ENCODE measurements around the gene ALG14.
"Not testable (repeated sequence)": the region's sequence is repeated elsewhere in the genome, so short reads cannot be mapped to it uniquely, and the experiment has no call there.

The ALG14 gene

GRCh38 chr1:95012389-95012788, 60.4 kb downstream of the ALG14 start:
- no peak for DNase-seq (ENCODE audit: low read depth in 1 of 2, low spot score in 1 of 2)

GRCh38 chr1:95010158-95010557, 62.6 kb downstream of the ALG14 start:
- no peak for DNase-seq (ENCODE audit: low read depth in 1 of 2, low spot score in 1 of 2)

DNA sequence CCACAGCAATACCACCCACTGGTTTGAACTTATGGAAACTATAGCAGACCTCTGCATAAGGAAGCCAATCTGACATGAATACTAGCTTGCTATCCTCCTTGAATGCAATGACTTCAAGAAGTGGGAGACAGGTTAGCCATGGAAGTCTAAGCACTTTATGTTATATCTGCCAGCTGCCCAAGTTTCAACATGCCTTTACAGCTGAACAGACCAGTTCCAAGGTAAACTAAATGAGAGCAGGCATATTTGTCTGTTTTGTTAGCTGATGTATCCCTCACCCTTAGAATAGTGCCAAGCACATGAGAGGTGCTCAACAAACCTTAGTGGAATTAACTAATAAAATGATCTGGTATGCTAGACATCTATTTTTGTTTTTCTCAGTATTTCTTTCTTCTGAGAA, 65.1 kb downstream of the ALG14 start:
- DNase-seq (ENCODE audit: low read depth in 1 of 2, low spot score in 1 of 2): no peak

DNA sequence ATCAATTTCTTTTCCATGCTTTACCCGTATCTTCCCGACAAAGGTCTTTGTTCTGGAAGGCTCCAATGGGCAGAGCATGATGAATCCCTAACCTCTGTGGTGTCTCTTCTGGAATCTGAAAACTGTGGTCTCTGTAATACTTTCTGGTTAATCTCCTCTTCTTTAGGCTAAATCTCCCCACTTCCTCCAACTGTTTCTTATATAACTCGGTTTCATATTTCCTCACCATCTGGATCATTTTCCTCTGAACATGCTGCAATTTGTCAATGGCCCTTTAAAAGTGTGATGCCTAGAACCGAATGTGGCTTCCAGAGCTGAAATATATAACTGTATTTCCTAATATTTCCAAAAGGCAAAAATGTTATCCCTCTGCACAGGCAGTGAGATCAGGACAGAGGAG, 66.1 kb downstream of the ALG14 start:
- DNase-seq (ENCODE audit: low read depth in 1 of 2, low spot score in 1 of 2): no peak

DNA sequence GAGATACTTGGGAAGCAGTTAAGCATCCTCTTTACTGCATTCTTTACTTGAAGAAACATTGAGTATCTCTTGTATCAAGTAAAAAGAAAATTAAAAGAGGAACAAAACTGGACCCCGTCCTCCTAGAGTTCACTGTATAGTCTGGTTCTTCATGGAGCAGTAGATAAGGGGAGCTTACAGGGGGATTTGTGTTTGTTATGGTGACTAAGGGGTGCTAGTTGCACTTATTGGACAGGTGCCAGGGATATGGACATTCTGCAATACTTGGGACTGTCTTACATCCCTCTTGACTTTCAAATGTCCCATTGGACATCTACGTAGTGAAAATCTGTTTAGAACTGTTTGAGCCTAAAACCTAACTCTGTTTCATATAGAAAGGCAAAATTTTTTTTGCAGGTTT, 67.2 kb downstream of the ALG14 start:
- no peak for DNase-seq (ENCODE audit: low read depth in 1 of 2, low spot score in 1 of 2)

- DNase-seq (ENCODE audit: low read depth in 1 of 2, low spot score in 1 of 2): no peak
Measured at GRCh38 chr1:95004013-95004412, 68.7 kb downstream of the ALG14 start.

- DNase-seq (ENCODE audit: low read depth in 1 of 2, low spot score in 1 of 2): no peak
Measured at GRCh38 chr1:95003433-95003738, 69.4 kb downstream of the ALG14 start.

DNA sequence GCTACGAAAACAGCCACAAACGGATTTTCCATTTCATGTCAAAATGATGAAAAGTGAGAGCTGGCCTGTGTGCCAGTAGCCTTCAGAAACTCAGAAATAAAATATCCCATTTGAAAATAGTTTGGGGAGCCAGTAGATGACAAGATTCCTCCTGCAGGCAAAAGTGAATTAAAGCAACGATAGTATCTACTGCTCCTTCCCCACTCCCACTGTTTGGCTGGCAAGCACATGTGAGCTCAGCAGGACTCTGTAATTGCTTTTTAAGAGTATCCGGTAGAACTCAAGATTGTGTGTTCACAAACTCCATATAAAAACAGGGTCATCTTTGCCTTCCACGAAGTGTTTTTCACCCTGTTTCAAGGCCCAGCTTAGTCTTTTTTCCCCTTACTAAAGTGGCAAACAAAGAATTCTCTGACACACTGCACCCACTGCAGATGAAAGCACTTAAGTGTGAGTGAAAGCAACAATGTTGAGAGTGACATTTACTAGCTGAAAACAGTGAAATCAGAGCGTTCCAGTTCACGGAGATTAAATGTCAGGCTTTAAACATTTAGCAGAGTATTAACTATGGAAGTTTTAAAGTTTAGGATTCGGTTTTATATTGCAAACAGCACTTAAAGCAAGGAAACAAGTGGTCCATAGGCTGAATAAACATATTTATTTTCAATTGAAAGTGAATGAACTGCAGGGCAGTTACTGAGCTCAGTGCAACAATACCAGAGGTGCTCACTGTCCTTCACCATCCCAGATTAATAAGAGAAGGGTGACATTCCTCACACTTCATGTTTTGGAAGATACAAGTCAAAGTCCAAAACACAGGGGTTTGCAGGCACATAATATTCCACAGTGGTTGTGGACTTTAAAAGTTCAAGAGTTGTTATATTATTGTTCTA, 70.0 kb downstream of the ALG14 start:
- no peak for DNase-seq (ENCODE audit: low read depth in 1 of 2, low spot score in 1 of 2)

- DNase-seq (ENCODE audit: low read depth in 1 of 2, low spot score in 1 of 2): no peak
Measured at GRCh38 chr1:95002164-95002539, 70.6 kb downstream of the ALG14 start.

GRCh38 chr1:94999456-95000131, 73.2 kb downstream of the ALG14 start:
- no peak for DNase-seq (ENCODE audit: low read depth in 1 of 2, low spot score in 1 of 2)

- DNase-seq (ENCODE audit: low read depth in 1 of 2, low spot score in 1 of 2): no peak
Measured at GRCh38 chr1:94998748-94999147, 74.0 kb downstream of the ALG14 start.

- no peak for DNase-seq (ENCODE audit: low read depth in 1 of 2, low spot score in 1 of 2)
Measured at GRCh38 chr1:94998114-94998513, 74.6 kb downstream of the ALG14 start.

DNA sequence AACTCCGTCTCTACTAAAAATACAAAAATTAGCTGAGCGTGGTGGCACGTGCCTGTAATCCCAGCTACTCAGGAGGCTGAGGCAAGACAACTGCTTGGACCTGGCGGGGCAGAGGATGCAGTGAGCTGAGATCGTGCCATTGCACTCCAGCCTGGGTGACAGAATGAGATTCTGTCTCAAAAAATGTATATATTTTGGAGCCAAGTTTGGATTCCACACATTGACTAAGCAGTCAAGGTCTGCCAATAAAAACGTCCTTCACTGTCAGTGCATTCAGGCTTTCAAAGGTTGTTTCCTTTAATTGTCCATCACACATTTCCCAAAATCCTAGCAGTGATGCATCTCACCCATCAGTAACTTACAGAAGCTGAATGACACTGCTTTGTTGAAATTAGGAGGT, 77.2 kb downstream of the ALG14 start:
- DNase-seq (ENCODE audit: low read depth in 1 of 2, low spot score in 1 of 2): not testable (repeated sequence)

- no peak for DNase-seq (ENCODE audit: low read depth in 1 of 2, low spot score in 1 of 2)
Measured at GRCh38 chr1:94994805-94995204, 77.9 kb downstream of the ALG14 start.

GRCh38 chr1:94993931-94994645, 78.7 kb downstream of the ALG14 start:
- no peak for DNase-seq (ENCODE audit: low read depth in 1 of 2, low spot score in 1 of 2)

DNA sequence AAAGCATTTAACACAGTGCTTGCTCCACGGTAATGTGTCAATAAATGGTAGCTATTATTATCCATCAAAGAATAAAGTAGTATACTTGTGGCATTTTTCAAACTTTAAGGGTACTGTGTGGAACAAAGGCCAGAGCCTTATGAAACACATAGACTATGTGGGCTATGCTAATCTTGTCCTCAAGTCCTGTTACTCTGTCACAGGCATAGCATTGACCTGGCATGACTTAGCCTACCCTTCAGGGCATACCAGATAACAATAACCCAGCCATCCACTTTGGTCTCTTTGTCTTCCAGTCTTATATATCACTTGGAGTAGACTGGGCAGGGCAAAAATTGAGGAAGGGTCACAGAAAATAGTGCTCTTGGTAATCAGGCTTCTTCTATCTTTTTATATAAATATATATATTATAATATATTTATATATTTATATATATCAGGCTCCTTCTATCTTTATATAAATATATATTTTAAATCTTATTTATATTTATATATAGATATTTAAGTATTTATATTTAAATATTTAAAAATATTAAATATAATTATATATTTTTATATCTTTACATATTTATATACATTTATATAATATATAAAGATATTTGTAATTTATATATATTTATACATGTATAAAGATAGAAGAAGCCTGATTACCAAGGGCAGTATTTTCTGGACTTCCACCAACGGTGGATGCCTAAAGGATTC, 79.7 kb downstream of the ALG14 start:
- no peak for DNase-seq (ENCODE audit: low read depth in 1 of 2, low spot score in 1 of 2)

GRCh38 chr1:94992161-94992560, 80.6 kb downstream of the ALG14 start:
- no peak for DNase-seq (ENCODE audit: low read depth in 1 of 2, low spot score in 1 of 2)

DNA sequence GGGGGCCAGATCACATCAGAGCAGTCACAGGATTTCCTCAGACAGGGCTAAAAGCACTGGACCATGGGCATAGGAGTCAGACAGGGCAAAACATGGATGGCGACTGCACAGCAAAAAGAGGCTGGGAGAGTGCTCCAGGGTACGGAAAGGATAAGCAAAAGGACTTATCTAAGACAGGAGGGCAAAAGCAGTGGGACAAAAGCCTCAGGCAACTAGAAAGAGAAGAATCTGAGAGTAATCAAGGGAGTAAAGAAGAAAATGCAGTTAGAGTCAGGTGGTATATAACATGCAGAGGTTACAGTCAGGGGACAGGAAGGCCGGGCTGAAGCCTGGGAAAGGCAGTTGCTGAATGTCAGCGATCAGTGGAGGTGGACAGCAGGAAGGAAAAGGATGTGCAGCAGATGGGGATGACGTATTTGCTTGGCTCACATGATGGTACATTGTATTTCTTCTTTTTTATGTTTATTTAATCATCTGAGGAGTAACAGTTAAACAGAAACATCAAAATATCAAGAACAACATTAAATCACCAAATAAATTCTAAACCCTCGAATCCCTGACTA, 82.8 kb downstream of the ALG14 start:
- DNase-seq (ENCODE audit: low read depth in 1 of 2, low spot score in 1 of 2): no peak

DNA sequence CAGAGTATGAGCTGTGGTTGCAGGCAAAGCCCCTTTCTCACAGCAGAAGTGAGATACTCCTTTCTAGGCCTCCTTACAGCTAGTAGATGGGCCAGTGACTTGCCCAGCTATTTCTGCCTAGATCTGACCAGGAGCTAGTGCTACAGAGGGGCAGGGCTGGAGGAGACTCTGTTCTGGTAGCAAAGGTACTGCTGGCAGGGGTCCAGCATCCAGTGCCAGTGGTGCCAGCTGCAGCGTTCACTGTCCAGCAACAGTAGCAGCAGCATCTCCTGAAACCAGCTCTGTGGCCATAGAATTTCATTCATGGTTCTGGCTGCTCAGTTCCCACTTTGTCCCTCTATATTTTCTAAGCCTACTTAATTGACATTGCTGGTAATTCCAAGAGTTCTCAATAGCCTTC, 83.4 kb downstream of the ALG14 start:
- DNase-seq (ENCODE audit: low read depth in 1 of 2, low spot score in 1 of 2): no peak

DNA sequence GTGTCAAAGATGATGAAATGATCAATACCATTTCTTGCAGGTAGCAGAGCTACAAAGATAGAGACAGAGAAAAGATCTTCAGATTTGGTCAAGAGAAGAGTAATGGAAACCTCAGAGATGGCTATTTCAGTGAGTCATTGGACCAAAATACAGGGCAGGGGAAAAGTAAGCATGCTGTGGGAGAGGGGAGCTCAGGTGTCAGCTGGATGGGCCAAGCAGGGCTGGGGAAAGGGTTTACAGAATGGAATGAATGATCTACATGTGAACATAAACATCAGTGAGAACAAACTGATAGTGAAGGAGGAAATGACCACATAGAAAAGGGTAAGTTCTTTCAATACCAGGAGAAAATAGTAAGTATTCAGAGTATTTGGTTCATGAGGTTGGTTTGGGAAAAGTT, 84.4 kb downstream of the ALG14 start:
- DNase-seq (ENCODE audit: low read depth in 1 of 2, low spot score in 1 of 2): no peak

- DNase-seq (ENCODE audit: low read depth in 1 of 2, low spot score in 1 of 2): no peak
Measured at GRCh38 chr1:94986783-94987182, 86.0 kb downstream of the ALG14 start.

All from stimulated activated CD4-positive, alpha-beta T cell treated with anti-CD3 and anti-CD28 coated beads, Interleukin-15, amount 100 ng/mL, for 1 hour (primary cell).